Chondrocyte (in vitro differentiated cells): ENCODE measurements around the gene FNDC5. TPM values are rescaled to one million over a fixed set of nuclear protein-coding genes. Genes with fewer than 3 reads are reported as not detected.

ENCODE experiments used
- DNase-seq: peaks from one replicate; pipeline ENCODE4 v3.0.0; 2021; ENCODE audit warnings: mixed read lengths, low spot score
- H3K27ac Mint-ChIP-seq: one replicate; pipeline ENCODE4 v1.8.0; 2021; ENCODE audit warnings: mild to moderate bottlenecking, moderate library complexity, mixed read lengths; ENCODE audit not compliant: unreplicated experiment
- H3K27me3 Mint-ChIP-seq: 2 replicates; pipeline ENCODE4 v1.8.0; 2021; ENCODE audit warnings: low read depth, mixed read lengths
- H3K36me3 Mint-ChIP-seq: 2 replicates; pipeline ENCODE4 v1.8.0; 2021; ENCODE audit warnings: low read depth, mixed read lengths
- H3K4me1 Mint-ChIP-seq: 2 replicates; pipeline ENCODE4 v1.8.0; 2021; ENCODE audit warnings: low read depth, mild to moderate bottlenecking, mixed read lengths
- H3K4me3 Mint-ChIP-seq: one replicate; pipeline ENCODE4 v1.8.0; 2021; ENCODE audit warnings: mild to moderate bottlenecking, moderate library complexity, mixed read lengths; ENCODE audit not compliant: unreplicated experiment
- H3K9me3 Mint-ChIP-seq: 2 replicates; pipeline ENCODE4 v1.8.0; 2021; ENCODE audit warnings: low read depth, mixed read lengths
- total RNA-seq: library from RNA; stranded (reverse); gene quantifications from 3 replicates; pipeline ENCODE4 v1.2.1, GENCODE V29; 2021
- TF ChIP-seq, protein P1 (sequence below): fragments of 200-600 bp; sonication (generic); IDR thresholded peaks from 2 replicates; pipeline ENCODE4 v1.5.0; 2021; ENCODE audit warnings: antibody characterized with exemption, mild to moderate bottlenecking, moderate library complexity

The FNDC5 gene
- total RNA-seq, 1 donor from 2014 or later = 4.0 TPM

DNA sequence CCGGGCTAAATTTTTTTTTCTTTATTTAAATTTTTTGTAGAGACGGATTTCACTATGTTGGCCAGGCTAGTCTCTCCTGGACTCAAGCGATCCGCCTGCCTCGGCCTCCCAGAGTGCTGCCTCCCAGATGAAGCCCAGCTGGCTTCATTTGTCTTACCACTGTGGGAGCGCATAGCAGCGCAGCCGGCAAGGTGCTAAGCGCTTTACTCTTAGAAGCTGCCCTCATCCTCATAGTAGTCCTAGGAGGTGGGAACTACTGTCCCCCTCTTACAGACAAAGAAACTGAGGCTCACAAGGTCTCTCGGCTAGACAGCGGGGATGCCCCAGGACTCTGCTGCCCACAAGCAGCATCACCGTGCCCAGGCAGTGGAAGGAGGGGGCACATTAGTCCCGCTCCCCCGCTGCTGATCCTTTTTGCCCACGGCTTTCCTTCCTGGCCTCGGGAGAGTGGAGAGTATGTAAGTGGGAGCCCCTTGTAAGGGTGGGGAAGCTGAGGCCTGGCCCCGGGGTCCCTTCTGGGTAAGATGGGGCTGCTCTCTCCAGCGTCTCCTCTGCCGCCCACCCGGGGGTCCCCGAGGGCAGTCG lies 29.8 kb upstream of the FNDC5 start:
- peak overlapping the region; percentile 67 for H3K4me3 Mint-ChIP-seq
- DNase-seq = no peak
- peaks cover 11% of the 10 kb centered on the region for H3K4me1 Mint-ChIP-seq
- H3K27ac Mint-ChIP-seq = no peak overlapping the region
- no peaks in the 10 kb centered on the region for H3K9me3 Mint-ChIP-seq
- TF ChIP-seq, protein P1, sequence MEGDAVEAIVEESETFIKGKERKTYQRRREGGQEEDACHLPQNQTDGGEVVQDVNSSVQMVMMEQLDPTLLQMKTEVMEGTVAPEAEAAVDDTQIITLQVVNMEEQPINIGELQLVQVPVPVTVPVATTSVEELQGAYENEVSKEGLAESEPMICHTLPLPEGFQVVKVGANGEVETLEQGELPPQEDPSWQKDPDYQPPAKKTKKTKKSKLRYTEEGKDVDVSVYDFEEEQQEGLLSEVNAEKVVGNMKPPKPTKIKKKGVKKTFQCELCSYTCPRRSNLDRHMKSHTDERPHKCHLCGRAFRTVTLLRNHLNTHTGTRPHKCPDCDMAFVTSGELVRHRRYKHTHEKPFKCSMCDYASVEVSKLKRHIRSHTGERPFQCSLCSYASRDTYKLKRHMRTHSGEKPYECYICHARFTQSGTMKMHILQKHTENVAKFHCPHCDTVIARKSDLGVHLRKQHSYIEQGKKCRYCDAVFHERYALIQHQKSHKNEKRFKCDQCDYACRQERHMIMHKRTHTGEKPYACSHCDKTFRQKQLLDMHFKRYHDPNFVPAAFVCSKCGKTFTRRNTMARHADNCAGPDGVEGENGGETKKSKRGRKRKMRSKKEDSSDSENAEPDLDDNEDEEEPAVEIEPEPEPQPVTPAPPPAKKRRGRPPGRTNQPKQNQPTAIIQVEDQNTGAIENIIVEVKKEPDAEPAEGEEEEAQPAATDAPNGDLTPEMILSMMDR = no peak
- no peaks in the 10 kb centered on the region for H3K36me3 Mint-ChIP-seq
- no peaks in the 10 kb centered on the region for H3K27me3 Mint-ChIP-seq

DNA sequence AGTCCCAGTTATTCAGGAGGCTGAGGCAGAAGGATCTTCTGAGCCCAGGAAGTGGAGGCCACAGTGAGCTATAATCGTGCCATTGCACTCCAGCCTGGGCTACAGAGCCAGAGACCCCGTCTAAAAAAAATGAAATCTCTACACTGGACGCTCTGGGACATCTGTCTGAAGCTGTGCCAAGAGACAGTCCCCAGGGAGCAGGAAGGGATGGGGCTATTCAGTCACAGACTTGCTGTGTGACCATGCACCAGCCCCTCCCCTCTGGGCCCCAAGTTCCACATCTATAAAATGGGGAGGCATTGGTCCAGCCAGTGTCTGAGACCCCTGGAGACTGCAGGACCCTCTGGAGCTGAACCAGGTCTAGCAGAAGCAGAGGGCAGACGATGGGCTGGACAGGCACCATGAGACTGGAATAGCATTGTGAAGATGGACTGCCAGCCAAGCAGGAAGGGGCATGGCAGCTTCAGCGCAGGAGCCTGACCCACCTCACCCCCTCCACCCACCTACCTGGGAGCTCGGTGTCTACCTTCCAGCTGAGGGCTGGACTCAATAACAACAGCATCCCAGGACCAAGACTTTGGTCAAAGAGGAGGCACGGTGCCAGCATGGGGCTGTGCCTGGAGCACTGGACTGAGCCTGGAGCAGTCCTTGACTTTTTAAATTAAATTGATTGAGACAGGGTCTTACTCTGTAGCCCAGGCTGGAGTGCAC lies 29.0 kb upstream of the FNDC5 start:
- H3K4me3 Mint-ChIP-seq = peak overlapping the region; percentile 33

DNA sequence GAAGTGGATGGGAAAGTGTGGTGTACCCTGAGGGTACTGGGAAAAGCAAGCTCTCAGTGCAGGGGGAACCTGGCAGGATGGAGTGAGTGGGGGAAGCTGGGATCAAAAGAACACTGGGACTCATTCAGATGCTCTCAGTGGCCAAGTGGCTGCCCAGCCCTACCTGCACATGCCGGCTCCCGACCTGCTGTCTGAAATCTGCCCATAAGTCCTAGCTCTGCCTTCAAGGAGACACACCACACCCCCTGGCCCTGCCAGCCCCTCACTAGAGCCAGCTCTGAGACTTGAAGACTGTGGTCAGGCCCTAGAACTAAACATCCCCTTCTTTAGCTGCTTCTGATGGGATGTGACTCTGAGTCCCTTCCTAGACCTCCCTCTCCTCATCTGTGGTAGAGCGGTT lies 28.2 kb upstream of the FNDC5 start:
- H3K4me3 Mint-ChIP-seq = no peak overlapping the region
- no peaks in the 10 kb centered on the region for H3K9me3 Mint-ChIP-seq
- no peaks in the 10 kb centered on the region for H3K36me3 Mint-ChIP-seq
- peak; percentile 82 for DNase-seq
- H3K4me1 Mint-ChIP-seq = peaks cover 11% of the 10 kb centered on the region
- no peaks in the 10 kb centered on the region for H3K27me3 Mint-ChIP-seq
- H3K27ac Mint-ChIP-seq = no peak overlapping the region
- TF ChIP-seq, protein P1 = no peak

More for the DNA sequence above, 29.0 kb upstream of the FNDC5 start:
- TF ChIP-seq, protein P1 = no peak
- H3K4me1 Mint-ChIP-seq = peaks cover 11% of the 10 kb centered on the region
- peak; percentile 68 for DNase-seq
- no peaks in the 10 kb centered on the region for H3K27me3 Mint-ChIP-seq
- H3K36me3 Mint-ChIP-seq = no peaks in the 10 kb centered on the region
- no peak overlapping the region for H3K27ac Mint-ChIP-seq
- no peaks in the 10 kb centered on the region for H3K9me3 Mint-ChIP-seq

DNA sequence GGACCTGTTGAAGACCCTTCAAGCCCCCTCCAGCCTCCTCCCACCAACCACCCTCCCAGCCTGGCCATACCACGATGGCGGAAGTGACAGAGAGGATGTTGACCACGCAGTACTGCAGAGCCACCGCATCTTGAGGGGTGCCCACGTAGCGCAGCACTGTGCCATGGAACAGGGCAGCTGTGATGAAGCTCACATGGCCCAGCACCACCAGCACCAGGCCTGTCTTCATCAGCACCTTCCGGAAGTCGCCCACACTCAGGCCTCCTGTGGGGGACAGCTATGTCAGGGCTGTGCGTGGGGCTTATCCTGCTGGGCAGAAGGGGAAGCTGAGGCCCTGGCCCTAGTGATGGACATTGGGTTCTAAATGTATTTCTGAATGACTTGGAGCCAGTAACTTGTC lies 27.3 kb upstream of the FNDC5 start:
- Mint-ChIP-seq H3K4me3 (no peak overlapping the region), H3K4me1 (peaks cover 18% of the 10 kb centered on the region), H3K27me3 (no peaks in the 10 kb centered on the region), H3K36me3 (no peaks in the 10 kb centered on the region), H3K27ac (no peak overlapping the region), H3K9me3 (no peaks in the 10 kb centered on the region)
- peak; percentile 65 for DNase-seq
- TF ChIP-seq, protein P1 = no peak

DNA sequence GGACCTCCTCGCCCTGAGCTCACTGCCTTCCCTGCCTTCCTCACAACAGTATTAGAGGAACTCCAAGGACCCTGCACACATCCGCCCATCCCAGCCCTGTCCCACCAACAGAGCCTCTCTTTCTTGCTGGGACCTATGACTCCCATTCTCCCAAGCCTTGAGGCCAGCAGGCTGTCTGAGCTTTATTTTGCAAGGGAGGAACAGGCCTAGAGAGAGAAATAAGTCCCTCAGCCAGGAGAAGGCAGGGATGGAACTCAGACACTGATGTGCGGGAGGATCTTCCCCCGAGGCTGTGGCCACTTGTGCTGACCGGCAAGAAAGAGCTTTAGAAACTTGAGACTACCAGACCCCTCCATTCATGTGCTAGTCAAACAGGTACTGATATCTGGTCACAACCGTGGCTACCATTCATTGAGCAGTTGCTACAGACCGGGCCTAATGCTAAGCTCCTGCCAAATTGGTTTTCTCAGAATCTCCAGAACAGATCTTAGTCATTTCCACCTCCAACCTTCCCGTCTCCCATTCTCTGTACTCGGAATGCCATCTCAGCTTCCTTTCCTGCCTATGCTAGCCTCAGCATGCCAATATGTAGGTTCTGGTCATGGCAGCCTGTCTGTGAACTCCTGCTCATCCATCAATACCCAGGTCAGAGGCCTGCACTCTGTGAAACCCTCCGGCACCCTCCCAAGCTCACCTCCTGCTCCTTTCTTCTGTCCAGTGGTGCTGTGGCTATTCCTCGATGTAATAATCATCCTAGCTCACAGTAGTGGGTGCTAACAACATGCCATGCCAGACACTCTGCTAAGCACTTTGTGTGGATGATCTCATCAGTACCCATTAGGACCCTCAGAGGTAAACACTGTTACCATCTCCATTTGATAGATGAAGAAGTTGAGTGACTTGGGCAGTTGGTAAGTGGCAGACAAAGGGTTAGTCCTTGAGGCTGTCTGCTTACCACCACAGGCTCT lies 26.7 kb upstream of the FNDC5 start:
- peaks cover 23% of the 10 kb centered on the region for H3K4me1 Mint-ChIP-seq
- no peaks in the 10 kb centered on the region for H3K36me3 Mint-ChIP-seq
- H3K9me3 Mint-ChIP-seq = no peaks in the 10 kb centered on the region
- H3K27me3 Mint-ChIP-seq = peaks cover 4% of the 10 kb centered on the region
- H3K4me3 Mint-ChIP-seq = no peak overlapping the region
- no peak overlapping the region for H3K27ac Mint-ChIP-seq
- TF ChIP-seq, protein P1 = no peak
- peak; percentile 28 for DNase-seq
